Lower lobe of right lung (tissue), 2 donors: Measurements from ENCODE around the gene CNTN4. TPM values are rescaled to one million over a fixed set of nuclear protein-coding genes. Genes with fewer than 3 reads are reported as not detected.

Experiments
- ATAC-seq, 2 donors: fragments of 200-7000 bp; cut with Tn5 transposase; one replicate each; pipeline ENCODE4 v1.9.1; 2020 to 2022; ENCODE audit warnings: mild to moderate bottlenecking in 2 of 2, moderate library complexity in 2 of 2
- DNase-seq: peaks from one replicate; pipeline ENCODE4 v3.0.0-alpha.2; 2020
- H3K27ac ChIP-seq: fragments of 200-600 bp; one replicate; pipeline ENCODE4 v1.8.0; 2022
- H3K27me3 ChIP-seq: fragments of 200-600 bp; one replicate; pipeline ENCODE4 v1.8.0; 2022; ENCODE audit warnings: low read depth
- H3K36me3 ChIP-seq: fragments of 200-600 bp; one replicate; pipeline ENCODE4 v1.8.0; 2022; ENCODE audit warnings: mild to moderate bottlenecking
- H3K4me1 ChIP-seq: fragments of 200-600 bp; one replicate; pipeline ENCODE4 v1.8.0; 2022
- H3K4me3 ChIP-seq: fragments of 200-600 bp; one replicate; pipeline ENCODE4 v1.8.0; 2022; ENCODE audit warnings: mild to moderate bottlenecking
- H3K9me3 ChIP-seq: fragments of 200-600 bp; one replicate; pipeline ENCODE4 v1.8.0; 2022
- intact Hi-C: fragments of 100-400 bp; cut with DNase I; formaldehyde crosslinking; loops from one replicate; pipeline ENCODE4 v1.11.0; 2022
- total RNA-seq: library from RNA; stranded (reverse); fragmentation: NEBNext Ultra II Directional; extraction: Animal tissue kit (Norgen Biotek cat#: 25700); gene quantifications from one replicate; pipeline ENCODE4 v1.2.1, GENCODE V29; 2021
- TF ChIP-seq, protein P1 (sequence below): fragments of 200-600 bp; IDR thresholded peaks from one replicate; pipeline ENCODE4 v1.8.0; 2022; ENCODE audit warnings: antibody characterized with exemption, mild to moderate bottlenecking
- donor health status: DM: no; HTN: yes; CAD: no; lungs with severe emphysema.

Gene CNTN4
- total RNA-seq, 1 donor from 2014 or later: 10.4 TPM

DNA sequence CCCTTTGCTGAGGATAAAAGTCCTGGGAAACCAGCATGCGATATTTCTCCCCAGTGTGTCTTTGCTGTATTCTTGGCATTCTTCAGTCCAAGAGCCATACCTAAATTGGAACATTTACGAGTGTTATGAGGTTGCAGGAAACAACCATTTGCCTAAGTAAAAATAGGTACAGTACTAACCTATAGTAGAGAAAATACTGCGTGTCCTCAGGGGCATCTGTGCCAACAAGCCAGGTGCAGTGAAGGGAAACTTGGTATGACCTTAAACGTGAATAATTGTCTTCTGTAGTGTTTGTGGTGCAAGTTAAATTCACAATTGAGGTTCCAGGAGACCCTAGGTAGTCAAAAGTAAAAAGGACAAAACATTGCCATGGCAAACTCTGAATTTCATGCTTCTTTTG, 999.3 kb downstream of the CNTN4 start:
- H3K36me3 ChIP-seq: no peaks in the 10 kb centered on the region
- DNase-seq: no peak
- no peaks in the 10 kb centered on the region for H3K4me1 ChIP-seq
- H3K4me3 ChIP-seq: no peak overlapping the region
- no peaks in the 10 kb centered on the region for H3K27me3 ChIP-seq
- H3K9me3 ChIP-seq: no peaks in the 10 kb centered on the region
- TF ChIP-seq, protein P1, sequence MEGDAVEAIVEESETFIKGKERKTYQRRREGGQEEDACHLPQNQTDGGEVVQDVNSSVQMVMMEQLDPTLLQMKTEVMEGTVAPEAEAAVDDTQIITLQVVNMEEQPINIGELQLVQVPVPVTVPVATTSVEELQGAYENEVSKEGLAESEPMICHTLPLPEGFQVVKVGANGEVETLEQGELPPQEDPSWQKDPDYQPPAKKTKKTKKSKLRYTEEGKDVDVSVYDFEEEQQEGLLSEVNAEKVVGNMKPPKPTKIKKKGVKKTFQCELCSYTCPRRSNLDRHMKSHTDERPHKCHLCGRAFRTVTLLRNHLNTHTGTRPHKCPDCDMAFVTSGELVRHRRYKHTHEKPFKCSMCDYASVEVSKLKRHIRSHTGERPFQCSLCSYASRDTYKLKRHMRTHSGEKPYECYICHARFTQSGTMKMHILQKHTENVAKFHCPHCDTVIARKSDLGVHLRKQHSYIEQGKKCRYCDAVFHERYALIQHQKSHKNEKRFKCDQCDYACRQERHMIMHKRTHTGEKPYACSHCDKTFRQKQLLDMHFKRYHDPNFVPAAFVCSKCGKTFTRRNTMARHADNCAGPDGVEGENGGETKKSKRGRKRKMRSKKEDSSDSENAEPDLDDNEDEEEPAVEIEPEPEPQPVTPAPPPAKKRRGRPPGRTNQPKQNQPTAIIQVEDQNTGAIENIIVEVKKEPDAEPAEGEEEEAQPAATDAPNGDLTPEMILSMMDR: no peak
- no peak overlapping the region for H3K27ac ChIP-seq
- no peak for ATAC-seq
- intact Hi-C loops: no loop called here

DNA sequence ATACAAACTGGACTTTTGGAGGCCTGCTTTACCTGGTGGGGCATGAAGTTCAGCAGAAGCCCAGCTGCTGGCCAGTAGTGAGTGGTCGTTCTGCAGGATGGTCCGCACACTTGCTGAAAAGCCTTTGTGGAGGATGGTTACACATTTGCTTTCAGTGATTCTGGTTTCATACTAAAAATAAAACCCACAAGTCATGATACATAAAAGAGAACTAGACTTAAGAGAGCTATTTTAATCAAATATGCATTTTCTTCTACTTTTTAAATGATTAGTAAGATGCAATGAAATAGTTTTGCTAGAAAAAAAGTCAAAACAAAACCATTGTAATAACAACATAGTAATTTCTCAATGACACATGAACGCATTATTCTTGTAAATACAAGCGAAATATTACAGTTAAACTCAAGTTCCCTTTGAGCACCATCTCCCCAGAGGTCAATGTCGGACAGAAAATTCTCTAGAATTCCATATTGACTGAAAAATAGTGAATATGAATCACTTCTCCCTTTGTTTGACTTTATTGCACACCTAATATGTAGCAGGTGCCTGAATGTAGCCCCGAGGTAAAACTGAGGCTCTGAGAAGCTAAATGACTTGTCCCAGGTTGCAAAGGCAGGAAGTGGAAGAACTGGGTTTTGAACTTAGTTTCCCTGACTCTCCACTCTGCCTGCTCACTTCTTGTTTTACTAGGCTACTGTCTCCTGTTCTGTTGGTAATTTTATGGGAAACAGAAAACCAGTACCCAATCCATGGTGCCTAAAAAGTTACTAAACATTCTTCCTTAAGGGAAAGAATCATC, 1003.2 kb downstream of the CNTN4 start:
- ATAC-seq (no peak), DNase-seq (no peak)
- H3K36me3 ChIP-seq: no peaks in the 10 kb centered on the region
- no peaks in the 10 kb centered on the region for H3K27me3 ChIP-seq
- TF ChIP-seq, protein P1: no peak
- no peak overlapping the region for H3K4me3 ChIP-seq
- intact Hi-C loops: no loop called here
- H3K4me1 ChIP-seq: no peaks in the 10 kb centered on the region
- no peaks in the 10 kb centered on the region for H3K9me3 ChIP-seq
- no peak overlapping the region for H3K27ac ChIP-seq

DNA sequence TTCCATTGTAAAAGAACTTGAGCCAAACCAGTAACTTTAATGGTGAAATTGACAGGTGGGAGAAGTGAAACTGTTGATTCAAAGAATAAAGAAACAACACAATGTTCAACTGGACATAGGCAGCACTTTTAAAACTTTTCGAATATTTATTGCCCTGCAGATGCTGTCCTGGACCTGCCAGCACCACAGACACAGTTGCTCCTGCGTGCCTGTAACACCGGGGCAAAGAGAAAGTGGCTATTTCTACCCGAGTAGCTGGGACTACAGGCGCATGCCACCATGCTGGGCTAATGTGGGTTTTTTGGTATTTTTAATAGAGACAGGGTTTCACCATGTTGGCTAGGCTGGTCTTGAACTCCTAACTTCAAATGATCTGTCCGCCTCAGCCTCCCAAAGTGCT, 1004.1 kb downstream of the CNTN4 start:
- H3K4me3 ChIP-seq: no peak overlapping the region
- TF ChIP-seq, protein P1: no peak
- H3K4me1 ChIP-seq: no peaks in the 10 kb centered on the region
- no peak overlapping the region for H3K27ac ChIP-seq
- DNase-seq: no peak
- no peaks in the 10 kb centered on the region for H3K9me3 ChIP-seq
- H3K27me3 ChIP-seq: no peaks in the 10 kb centered on the region
- no peak for ATAC-seq
- intact Hi-C loops: no loop called here
- H3K36me3 ChIP-seq: no peaks in the 10 kb centered on the region

DNA sequence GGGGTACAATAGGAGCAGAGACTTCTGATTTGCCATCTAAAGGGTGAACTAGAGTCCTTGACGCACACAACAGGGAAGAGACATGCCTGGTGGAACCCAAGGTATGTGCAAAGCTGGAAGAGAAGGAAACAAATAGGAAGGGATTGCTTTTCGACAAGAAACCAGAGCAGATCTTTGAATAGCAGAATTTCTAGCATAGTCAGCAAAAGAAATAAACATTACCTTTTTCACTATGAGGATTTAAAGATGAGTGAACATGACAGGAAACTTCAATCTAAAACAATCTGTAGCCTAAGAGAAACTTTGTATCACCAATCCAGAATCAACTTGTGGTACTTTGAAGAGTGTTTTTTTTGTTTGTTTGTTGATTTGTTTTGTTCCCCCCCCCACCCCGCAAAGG, 1006.6 kb downstream of the CNTN4 start:
- no peaks in the 10 kb centered on the region for H3K36me3 ChIP-seq
- no peak overlapping the region for H3K27ac ChIP-seq

DNA sequence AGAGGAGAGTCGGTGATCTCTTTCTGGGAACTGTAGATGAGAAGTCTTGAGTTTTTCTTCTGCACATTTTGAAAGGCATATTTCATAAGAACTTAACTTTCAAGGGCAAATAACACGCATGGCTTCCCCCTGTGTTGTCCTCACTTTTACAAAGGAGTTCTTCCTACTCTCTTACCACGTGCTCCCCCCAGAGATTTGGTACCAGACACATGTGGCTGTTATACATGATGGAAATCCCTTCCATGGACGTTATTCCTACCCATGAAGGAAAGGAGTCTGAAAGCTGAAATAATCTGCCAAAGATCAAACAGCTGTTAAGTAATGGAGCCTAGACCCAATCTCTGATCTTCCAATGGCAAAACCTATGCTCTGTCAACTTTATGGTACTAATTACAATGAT, 1007.1 kb downstream of the CNTN4 start:
- Histone ChIP-seq H3K4me1 (no peaks in the 10 kb centered on the region), H3K36me3 (no peaks in the 10 kb centered on the region), H3K4me3 (no peak overlapping the region), H3K27me3 (no peaks in the 10 kb centered on the region), H3K9me3 (no peaks in the 10 kb centered on the region), H3K27ac (no peak overlapping the region)
- DNase-seq (no peak), ATAC-seq (no peak)
- intact Hi-C loops: no loop called here
- TF ChIP-seq, protein P1: no peak

More for the DNA sequence above, 1006.6 kb downstream of the CNTN4 start:
- no peak for DNase-seq
- no peak for ATAC-seq
- intact Hi-C loops: no loop called here
- Histone ChIP-seq H3K4me3 (no peak overlapping the region), H3K9me3 (no peaks in the 10 kb centered on the region), H3K27me3 (no peaks in the 10 kb centered on the region), H3K4me1 (no peaks in the 10 kb centered on the region)
- TF ChIP-seq, protein P1: no peak
